ENCODE results near the gene C1orf56. TPM values are rescaled to one million over a fixed set of nuclear protein-coding genes. Genes with fewer than 3 reads are reported as not detected.
A peak's percentile ranks its signal among the peaks of the same experiment; 100 is the strongest.

The C1orf56 gene
- total RNA-seq, 2 experiments from 2014 or later: 0.58 to 1.2 TPM

GRCh38 chr1:151062741-151063371 lies 15.3 kb downstream of the C1orf56 start:
- Mint-ChIP-seq H3K27ac (no peak overlapping the region), H3K4me1 (ENCODE audit: low read depth) (peaks cover 23% of the 10 kb centered on the region), H3K36me3 (ENCODE audit: low read depth) (peaks cover 19% of the 10 kb centered on the region), H3K27me3 (no peaks in the 10 kb centered on the region), H3K4me3 (peak overlapping the region; percentile 6), H3K9me3 (no peaks in the 10 kb centered on the region)
- H3K36me3 ChIP-seq (ENCODE audit: insufficient read depth, low read length): peaks cover 4% of the 10 kb centered on the region
- H3K4me3 ChIP-seq (ENCODE audit: low read length): no peak overlapping the region
- intact Hi-C loops (cut with DNase I, micrococcal nuclease): no loop called here
- no peak overlapping the region for H3K27ac ChIP-seq (ENCODE audit: low read depth in 1 of 2, low read length in 2 of 2)
- H3K9me3 ChIP-seq (ENCODE audit: control insufficient read depth in 1 of 2, insufficient read depth in 1 of 2, low read length in 2 of 2): no peaks in the 10 kb centered on the region
- no peak for TF ChIP-seq CTCF (IDR thresholded peaks at IDR 0.05)
- no peaks in the 10 kb centered on the region for H3K27me3 ChIP-seq (ENCODE audit: control insufficient read depth in 1 of 2, insufficient read depth in 2 of 2, low read length in 2 of 2)
- ChIA-PET POLR2A (interaction anchor here (1.1 to 7.1 kb wide), 2 partner anchors 14 to 15 kb away, joined by 3 to 144 read pairs; partner anchors contain the start of gene C1orf56), CTCF (interaction anchor here (0.7 to 1.9 kb wide), 2 partner anchors 8 to 39 kb away, joined by 4 to 11 read pairs; partner anchors contain the start of gene GABPB2)
- no peak for ATAC-seq (ENCODE audit: poor library complexity)
- DNase-seq: no peak
- H3K4me1 ChIP-seq (ENCODE audit: insufficient read depth, low read length): peaks cover 12% of the 10 kb centered on the region

GRCh38 chr1:151065089-151065645 lies 17.6 kb downstream of the C1orf56 start:
- no peak overlapping the region for H3K4me3 ChIP-seq (ENCODE audit: low read length)
- ATAC-seq (ENCODE audit: poor library complexity): no peak
- DNase-seq: no peak
- Mint-ChIP-seq H3K27me3 (no peaks in the 10 kb centered on the region), H3K4me1 (ENCODE audit: low read depth) (peaks cover 19% of the 10 kb centered on the region), H3K4me3 (no peak overlapping the region), H3K36me3 (ENCODE audit: low read depth) (peaks cover under 1% of the 10 kb centered on the region), H3K27ac (no peak overlapping the region), H3K9me3 (no peaks in the 10 kb centered on the region)
- H3K9me3 ChIP-seq (ENCODE audit: control insufficient read depth in 1 of 2, insufficient read depth in 1 of 2, low read length in 2 of 2): no peaks in the 10 kb centered on the region
- peaks cover 13% of the 10 kb centered on the region for H3K4me1 ChIP-seq (ENCODE audit: insufficient read depth, low read length)
- ChIA-PET CTCF (interaction anchor here (2.4 kb wide), 1 partner anchor 40 kb away, joined by 8 read pairs; no protein-coding TSS in a partner anchor), POLR2A (interaction anchor here (1.0 to 1.4 kb wide), 4 partner anchors 9 to 92 kb away, joined by 3 to 6 read pairs (median 4); partner anchors contain the start of genes C1orf56 and TNFAIP8L2)
- no peak for TF ChIP-seq CTCF (IDR thresholded peaks at IDR 0.05)
- H3K36me3 ChIP-seq (ENCODE audit: insufficient read depth, low read length): no peaks in the 10 kb centered on the region
- H3K27me3 ChIP-seq (ENCODE audit: control insufficient read depth in 1 of 2, insufficient read depth in 2 of 2, low read length in 2 of 2): no peaks in the 10 kb centered on the region
- intact Hi-C loops (cut with DNase I, micrococcal nuclease): no loop called here
- no peak overlapping the region for H3K27ac ChIP-seq (ENCODE audit: low read depth in 1 of 2, low read length in 2 of 2)

GRCh38 chr1:151067185-151067584 lies 19.6 kb downstream of the C1orf56 start:
- ChIA-PET CTCF (interaction anchor here (0.6 to 1.4 kb wide), 3 partner anchors 8 to 43 kb away, joined by 3 to 8 read pairs (median 7); partner anchors contain the start of gene CDC42SE1), POLR2A (interaction anchor here (0.8 to 1.9 kb wide), 3 partner anchors 8 to 46 kb away, joined by 3 to 6 read pairs (median 4); partner anchors contain the start of gene CDC42SE1)
- no peak overlapping the region for H3K27ac Mint-ChIP-seq
- Histone ChIP-seq H3K4me3 (ENCODE audit: low read length) (no peak overlapping the region), H3K36me3 (ENCODE audit: insufficient read depth, low read length) (no peaks in the 10 kb centered on the region), H3K27ac (ENCODE audit: low read depth in 1 of 2, low read length in 2 of 2) (no peak overlapping the region), H3K27me3 (ENCODE audit: control insufficient read depth in 1 of 2, insufficient read depth in 2 of 2, low read length in 2 of 2) (no peaks in the 10 kb centered on the region), H3K4me1 (ENCODE audit: insufficient read depth, low read length) (peaks cover 21% of the 10 kb centered on the region), H3K9me3 (ENCODE audit: control insufficient read depth in 1 of 2, insufficient read depth in 1 of 2, low read length in 2 of 2) (no peaks in the 10 kb centered on the region)
- H3K36me3 Mint-ChIP-seq (ENCODE audit: low read depth): peaks cover 15% of the 10 kb centered on the region
- peak overlapping the region; percentile 11 for H3K4me3 Mint-ChIP-seq
- TF ChIP-seq CTCF (IDR thresholded peaks at IDR 0.05): no peak
- intact Hi-C loops (cut with DNase I, micrococcal nuclease): no loop called here
- H3K9me3 Mint-ChIP-seq: no peaks in the 10 kb centered on the region
- no peak for DNase-seq
- H3K4me1 Mint-ChIP-seq (ENCODE audit: low read depth): peaks cover 17% of the 10 kb centered on the region
- ATAC-seq (ENCODE audit: poor library complexity): no peak
- no peaks in the 10 kb centered on the region for H3K27me3 Mint-ChIP-seq

All from CD4-positive, alpha-beta T cell (primary cell).